OCI-LY7 (cell line): ENCODE data around the gene PITPNM3.

Experiments
- CTCF ChIP-seq: fragments of 200-600 bp; sonication (generic); conservative IDR thresholded peaks from 2 replicates; pipeline ENCODE4 v1.5.1; 2014; ENCODE audit warnings: mild to moderate bottlenecking, antibody characterized with exemption, low read length, moderate library complexity, mixed read lengths
- EZH2phosphoT487 ChIP-seq: fragments of 200-600 bp; sonication (generic); IDR thresholded peaks from 2 replicates; pipeline ENCODE4 v1.6.1; 2018; ENCODE audit warnings: low read depth, borderline replicate concordance, mild to moderate bottlenecking, mixed run types, antibody characterized with exemption, low read length, moderate library complexity, mixed read lengths

DNA sequence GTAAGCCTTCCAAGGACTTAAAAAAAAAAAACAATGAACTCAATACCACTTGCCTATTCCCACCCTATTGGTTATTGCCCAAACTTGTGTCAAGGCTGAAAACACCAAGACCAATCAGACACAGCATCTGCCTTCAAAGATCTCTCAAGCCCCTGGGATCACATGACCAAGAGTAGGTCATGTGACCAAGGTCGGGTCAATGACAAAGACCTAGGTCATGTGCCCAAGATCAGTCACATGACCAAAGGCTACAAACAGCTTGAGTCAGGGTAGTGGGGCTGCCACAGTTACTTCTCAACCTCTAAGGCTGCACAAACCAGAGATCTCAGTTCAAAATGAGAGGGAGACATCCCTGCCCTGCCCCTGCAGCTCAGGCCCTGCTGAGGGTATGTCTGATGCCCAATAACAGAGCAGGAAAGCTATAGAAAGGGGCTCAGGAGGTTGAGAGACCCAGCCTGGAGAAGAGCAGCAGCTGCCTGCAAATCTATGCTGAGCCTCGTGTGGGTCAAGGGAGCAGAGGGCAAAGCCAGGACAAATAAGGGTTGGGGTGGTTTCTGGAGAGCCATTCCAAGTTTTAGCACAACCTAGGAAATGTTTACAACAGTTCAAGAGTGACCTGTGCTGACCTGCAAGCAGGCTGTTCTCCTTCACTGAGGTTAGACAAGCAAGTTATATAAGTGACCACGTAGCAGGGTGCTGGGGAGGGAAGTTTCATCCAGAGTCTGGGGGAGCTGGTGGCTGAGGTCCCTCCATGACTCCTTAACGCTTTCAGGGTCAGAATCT is 63.3 kb downstream of the PITPNM3 start:
- no peak for TF ChIP-seq CTCF
- TF ChIP-seq EZH2phosphoT487: no peak
